Liver (tissue), 9 donors: ENCODE results near the gene PLA2G4F. TPM values are rescaled to one million over a fixed set of nuclear protein-coding genes. Genes with fewer than 3 reads are reported as not detected.

Experiments
- DNase-seq: peaks from one replicate; pipeline ENCODE4 v3.0.0-alpha.2; 2017; ENCODE audit warnings: low spot score
- H3K27ac ChIP-seq, 2 donors: one replicate each; pipeline ENCODE4 v1.7.0; 2013; ENCODE audit warnings: inconsistent platforms in 2 of 2, low read length in 2 of 2, control low read depth in 1 of 2, low read depth in 1 of 2, mild to moderate bottlenecking in 1 of 2
- H3K27me3 ChIP-seq, 4 donors: one replicate each; pipeline versions ENCODE4 v1.6.1 to v1.7.0; 2013; ENCODE audit warnings: low read length in 3 of 4, inconsistent platforms in 1 of 4, mild to moderate bottlenecking in 1 of 4, moderate library complexity in 1 of 4; ENCODE audit not compliant: control insufficient read depth in 4 of 4, insufficient read depth in 4 of 4
- H3K36me3 ChIP-seq, 4 donors: one replicate each; pipeline versions ENCODE4 v1.6.1 to v1.7.0; 2013; ENCODE audit warnings: low read length in 3 of 4, mild to moderate bottlenecking in 3 of 4, low read depth in 1 of 4, moderate library complexity in 1 of 4; ENCODE audit not compliant: control insufficient read depth in 4 of 4, insufficient read depth in 3 of 4
- H3K4me1 ChIP-seq, 4 donors: one replicate each; pipeline versions ENCODE4 v1.6.1 to v1.7.0; 2013; ENCODE audit warnings: low read length in 3 of 4, mild to moderate bottlenecking in 3 of 4, moderate library complexity in 1 of 4; ENCODE audit not compliant: control insufficient read depth in 4 of 4, insufficient read depth in 4 of 4
- H3K4me3 ChIP-seq, 3 donors: one replicate each; pipeline versions ENCODE4 v1.6.1 to v1.7.0; 2013; ENCODE audit warnings: low read length in 3 of 3, control low read depth in 1 of 3, low read depth in 1 of 3, mild to moderate bottlenecking in 1 of 3
- H3K9ac ChIP-seq, 2 donors: one replicate each; pipeline ENCODE4 v1.7.0; 2013; ENCODE audit warnings: low read length in 2 of 2, mild to moderate bottlenecking in 2 of 2, moderate library complexity in 2 of 2, control low read depth in 1 of 2, low read depth in 1 of 2
- H3K9me3 ChIP-seq, 4 donors: one replicate each; pipeline versions ENCODE4 v1.6.1 to v1.7.0; 2013; ENCODE audit warnings: low read length in 3 of 4; ENCODE audit not compliant: control insufficient read depth in 4 of 4
- ATF3 ChIP-seq: IDR thresholded peaks from 2 replicates; pipeline ENCODE4 v1.6.1; 2016; ENCODE audit warnings: antibody characterized with exemption
- EGR1 ChIP-seq, 2 donors: IDR thresholded peaks; 2 replicates each; pipeline ENCODE4 v1.6.1; 2016 to 2018; ENCODE audit warnings: antibody characterized with exemption in 2 of 2, low read depth in 2 of 2
- FOXA2 ChIP-seq: IDR thresholded peaks from 2 replicates; pipeline ENCODE4 v1.6.1; 2016; ENCODE audit warnings: antibody characterized with exemption
- GABPA ChIP-seq, 2 donors: IDR thresholded peaks in 1 of 2; conservative IDR thresholded peaks in 1 of 2; 2 replicates each; pipeline ENCODE4 v1.6.1; 2016; ENCODE audit warnings: antibody characterized with exemption in 2 of 2, mild to moderate bottlenecking in 1 of 2, moderate library complexity in 1 of 2
- HNF4A ChIP-seq, 2 donors: conservative IDR thresholded peaks; 2 replicates each; pipeline ENCODE4 v1.6.1; 2016; ENCODE audit warnings: antibody characterized with exemption in 2 of 2, mild to moderate bottlenecking in 2 of 2
- JUND ChIP-seq, 2 donors: IDR thresholded peaks; 2 replicates each; pipeline ENCODE4 v1.6.1; 2016; ENCODE audit warnings: antibody characterized with exemption in 2 of 2
- MAX ChIP-seq: IDR thresholded peaks from 2 replicates; pipeline ENCODE4 v1.6.1; 2016; ENCODE audit warnings: antibody characterized with exemption
- RAD21 ChIP-seq, 2 donors: IDR thresholded peaks; 2 replicates each; pipeline ENCODE4 v1.6.1; 2016; ENCODE audit warnings: antibody characterized with exemption in 2 of 2, mild to moderate bottlenecking in 2 of 2
- REST ChIP-seq: IDR thresholded peaks from 2 replicates; pipeline ENCODE4 v1.6.1; 2016; ENCODE audit warnings: antibody characterized with exemption, mild to moderate bottlenecking
- TAF1 ChIP-seq: conservative IDR thresholded peaks from 2 replicates; pipeline ENCODE4 v1.6.1; 2016; ENCODE audit warnings: antibody characterized with exemption, mild to moderate bottlenecking
- ZBTB33 ChIP-seq: IDR thresholded peaks from 2 replicates; pipeline ENCODE4 v1.6.1; 2016; ENCODE audit warnings: antibody characterized with exemption
- WGBS: extraction: QIAGEN DNeasy Blood & Tissue Kit; methylation state at CpG from one replicate; pipeline ENCODE4 v1.1.7; 2013; 5-methylcytosine and 5-hydroxymethylcytosine counted together
- polyA plus RNA-seq, 2 donors: library from polyadenylated mRNA; stranded (reverse) in 1 of 2; unstranded in 1 of 2; fragments of 200-250 nt in 1 of 2; fragments of >200 nt in 1 of 2; fragmentation: Nextera tagmentation in 1 of 2; extraction: Ambion mirVana in 1 of 2; gene quantifications; one replicate each; pipeline versions ENCODE4 v1.2.1 to v1.2.3, GENCODE V29; 2013 to 2015
- total RNA-seq, 2 donors: library from RNA; depleted of rRNA; stranded (reverse); fragments of >200 nt; gene quantifications; one replicate each; pipeline ENCODE4 v1.2.3, GENCODE V29; 2014
- TF ChIP-seq, protein P1 (sequence below): fragments of 150-350 bp; IDR thresholded peaks from 2 replicates; pipeline ENCODE4 v1.5.1; 2017; ENCODE audit warnings: improper control_type of control experiment, low read depth, low read length; ENCODE audit not compliant: missing input control
- donor health status: healthy.
- donor health status: healthy.
- donor health status: healthy.
- donor health status: healthy.
- donor health status: healthy.

Gene PLA2G4F
- total and polyA plus RNA-seq, 4 donors, result not detected

- WGBS, result 85% methylated on average over 21 of the region's 21 CpGs
- DNase-seq, result no peak
- Histone ChIP-seq H3K27ac (no peak overlapping the region), H3K9ac (no peak overlapping the region), H3K9me3 (peaks cover 0 to 7% (median 4%) of the 10 kb centered on the region in 4 donors), H3K27me3 (no peaks in the 10 kb centered on the region), H3K4me1 (peaks cover 0 to 1% (median 0%) of the 10 kb centered on the region in 4 donors), H3K4me3 (no peak overlapping the region), H3K36me3 (no peaks in the 10 kb centered on the region)
- TF ChIP-seq JUND (IDR thresholded peaks at IDR 0.05) (no peak), REST (no peak), HNF4A (conservative IDR thresholded peaks at IDR 0.05) (no peak), ATF3 (no peak), MAX (no peak), GABPA (IDR thresholded peaks at IDR 0.05 in 1 of 2, conservative IDR thresholded peaks at IDR 0.05 in 1 of 2) (no peak), EGR1 (IDR thresholded peaks at IDR 0.05; ENCODE audit: low read depth in 2 of 2) (no peak), ZBTB33 (no peak), RAD21 (IDR thresholded peaks at IDR 0.05) (no peak), FOXA2 (no peak)
- TF ChIP-seq, protein P1, sequence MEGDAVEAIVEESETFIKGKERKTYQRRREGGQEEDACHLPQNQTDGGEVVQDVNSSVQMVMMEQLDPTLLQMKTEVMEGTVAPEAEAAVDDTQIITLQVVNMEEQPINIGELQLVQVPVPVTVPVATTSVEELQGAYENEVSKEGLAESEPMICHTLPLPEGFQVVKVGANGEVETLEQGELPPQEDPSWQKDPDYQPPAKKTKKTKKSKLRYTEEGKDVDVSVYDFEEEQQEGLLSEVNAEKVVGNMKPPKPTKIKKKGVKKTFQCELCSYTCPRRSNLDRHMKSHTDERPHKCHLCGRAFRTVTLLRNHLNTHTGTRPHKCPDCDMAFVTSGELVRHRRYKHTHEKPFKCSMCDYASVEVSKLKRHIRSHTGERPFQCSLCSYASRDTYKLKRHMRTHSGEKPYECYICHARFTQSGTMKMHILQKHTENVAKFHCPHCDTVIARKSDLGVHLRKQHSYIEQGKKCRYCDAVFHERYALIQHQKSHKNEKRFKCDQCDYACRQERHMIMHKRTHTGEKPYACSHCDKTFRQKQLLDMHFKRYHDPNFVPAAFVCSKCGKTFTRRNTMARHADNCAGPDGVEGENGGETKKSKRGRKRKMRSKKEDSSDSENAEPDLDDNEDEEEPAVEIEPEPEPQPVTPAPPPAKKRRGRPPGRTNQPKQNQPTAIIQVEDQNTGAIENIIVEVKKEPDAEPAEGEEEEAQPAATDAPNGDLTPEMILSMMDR, result no peak
Observed at GRCh38 chr15:42141795-42142667, 14.4 kb downstream of the PLA2G4F start.

DNA sequence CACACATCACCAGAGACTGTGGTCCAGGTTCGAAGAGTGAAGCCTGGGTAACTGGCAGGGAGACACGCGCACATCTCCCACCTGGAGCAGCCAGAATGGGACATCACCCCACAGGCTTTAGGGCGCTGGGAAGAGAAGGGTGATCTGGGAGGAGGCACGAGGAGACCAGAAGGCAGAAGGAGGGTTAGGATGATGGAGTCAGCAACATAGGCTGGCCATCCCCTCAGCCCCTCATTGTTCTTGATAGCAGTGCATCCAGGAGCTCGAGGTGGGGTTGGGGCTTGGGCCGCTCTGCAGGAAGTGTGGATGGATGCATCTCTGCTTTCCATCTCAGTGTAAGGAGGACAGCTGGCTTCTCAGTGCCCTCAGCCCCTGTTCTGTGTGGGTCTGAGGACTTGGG, 15.2 kb downstream of the PLA2G4F start:
- H3K27ac ChIP-seq, result no peak overlapping the region
- DNase-seq, result no peak
- peaks cover 0 to 7% (median 4%) of the 10 kb centered on the region in 4 donors for H3K9me3 ChIP-seq
- no peaks in the 10 kb centered on the region for H3K36me3 ChIP-seq
- no peak overlapping the region for H3K9ac ChIP-seq
- H3K4me3 ChIP-seq, result no peak overlapping the region
- peaks cover 0 to 1% (median 0%) of the 10 kb centered on the region in 4 donors for H3K4me1 ChIP-seq
- H3K27me3 ChIP-seq, result no peaks in the 10 kb centered on the region
- WGBS, result 89% methylated on average over 7 of the region's 7 CpGs
- no peak for TF ChIP-seq TAF1
- TF ChIP-seq FOXA2, result no peak
- no peak for TF ChIP-seq ZBTB33
- no peak for TF ChIP-seq MAX
- TF ChIP-seq RAD21 (IDR thresholded peaks at IDR 0.05), result no peak
- no peak for TF ChIP-seq JUND (IDR thresholded peaks at IDR 0.05)
- no peak for TF ChIP-seq HNF4A (conservative IDR thresholded peaks at IDR 0.05)
- no peak for TF ChIP-seq REST
